K562 treated with DMSO at 1 percent for 24 hours (cell line): ENCODE data around the gene KCTD19. TPM values are rescaled to one million over a fixed set of nuclear protein-coding genes. Genes with fewer than 3 reads are reported as not detected.

Experiments
- total RNA-seq: library from RNA; unstranded; fragments of 300-600 nt; gene quantifications from 2 replicates; pipeline ENCODE4 v1.2.3, GENCODE V29; 2022; ENCODE audit warnings: low read depth; ENCODE audit not compliant: insufficient read depth

KCTD19 gene
- total RNA-seq = 0.22 and 2.7 TPM in 2 replicates

GRCh38 chr16:67326472-67327309 lies at the start of gene KCTD19, which contains the start of gene LRRC36:
Gene KCTD19 (minus strand): TSS chr16:67326741. CDS start chr16:67326707, 34 bp downstream.
Gene LRRC36 (plus strand): TSS chr16:67326815. CDS start chr16:67326863, 48 bp downstream.

GRCh38 chr16:67279296-67280089 lies 47.0 kb downstream of the KCTD19 start, which contains the start of gene PLEKHG4:
Gene PLEKHG4 (plus strand): TSS chr16:67279532. CDS start chr16:67280045, 513 bp downstream.

GRCh38 chr16:67248401-67249177 lies 78.0 kb downstream of the KCTD19 start, which contains the start of gene SLC9A5:
Gene SLC9A5 (plus strand): TSS chr16:67248979. CDS start chr16:67249015, 36 bp downstream.

DNA sequence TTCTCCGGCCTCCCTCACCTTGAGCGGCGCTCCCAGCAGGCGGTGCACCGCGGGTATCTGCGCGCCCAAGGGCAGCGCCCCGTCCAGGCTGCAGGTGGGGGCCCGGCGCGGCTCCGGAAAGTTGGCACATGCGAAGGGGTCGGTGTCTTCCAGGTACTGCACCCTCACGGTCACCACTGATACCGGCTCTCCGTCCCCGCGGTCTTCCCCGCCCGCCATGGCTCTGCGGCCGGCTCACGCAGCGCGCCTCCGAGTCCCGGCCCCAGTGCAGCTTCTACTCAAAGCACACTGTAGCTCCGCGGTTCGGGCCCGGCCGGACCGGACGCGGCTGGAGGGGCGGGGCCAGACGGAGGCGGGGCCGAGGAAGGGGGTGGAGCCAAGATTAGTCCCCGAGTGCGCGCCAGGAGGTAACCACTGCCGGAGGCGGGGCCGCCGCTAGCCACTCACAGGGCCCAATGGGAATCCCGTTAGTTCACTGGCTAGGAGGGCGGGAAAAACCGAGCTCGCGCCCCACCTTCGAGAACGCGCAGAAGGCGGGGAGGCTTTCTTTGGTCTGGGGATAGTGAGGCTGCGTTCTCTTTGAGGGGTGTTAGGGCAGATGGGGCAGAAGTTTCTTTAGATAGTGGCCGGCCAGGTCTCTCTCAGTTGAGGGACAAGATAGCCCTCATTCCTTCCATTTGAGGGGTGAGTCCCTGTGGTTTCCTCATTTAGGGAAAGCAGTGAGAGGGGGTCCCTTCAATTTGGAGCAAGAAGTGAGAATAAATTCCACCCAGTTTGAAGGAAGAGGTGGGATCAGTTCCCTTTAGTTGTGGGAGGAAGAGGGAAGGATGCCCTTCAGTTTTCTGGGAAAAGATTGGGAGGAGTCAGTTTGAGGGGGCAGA lies 79.1 kb downstream of the KCTD19 start, which contains the start of gene FHOD1:
Gene FHOD1, minus strand, starts transcription at position 290 of the 881 bp plus-strand sequence. Its CDS starts 71 bp downstream, at position 219.

Other genes with a start within 250 kb of the KCTD19 start
- gene PHAF1, start 216.8 kb downstream of the KCTD19 start, total RNA-seq = 9.1 and 12.1 TPM in 2 replicates
- gene B3GNT9, start 175.7 kb downstream of the KCTD19 start, total RNA-seq = 8.1 and 8.9 TPM in 2 replicates
- gene TRADD, start 166.8 kb downstream of the KCTD19 start, total RNA-seq = 65.4 and 73.5 TPM in 2 replicates
- gene FBXL8, start 166.8 kb downstream of the KCTD19 start, total RNA-seq = 20.0 and 26.4 TPM in 2 replicates
- gene HSF4, start 162.0 kb downstream of the KCTD19 start, total RNA-seq = 16.5 and 21.1 TPM in 2 replicates
- 23.2 and 28.7 TPM in 2 replicates for gene NOL3, start 156.2 kb downstream of the KCTD19 start, total RNA-seq
- 27.3 and 27.5 TPM in 2 replicates for gene MATCAP1, start 142.8 kb downstream of the KCTD19 start, total RNA-seq
- 0.37 TPM in 1 of 2 replicates, not detected in the other for gene EXOC3L1, start 136.6 kb downstream of the KCTD19 start, total RNA-seq
- 92.4 and 95.4 TPM in 2 replicates for gene E2F4, start 134.6 kb downstream of the KCTD19 start, total RNA-seq
- 3.3 and 4.0 TPM in 2 replicates for gene ELMO3, start 127.6 kb downstream of the KCTD19 start, total RNA-seq
- 64.1 and 69.2 TPM in 2 replicates for gene TMEM208, start 99.6 kb downstream of the KCTD19 start, total RNA-seq
- 49.4 and 55.6 TPM in 2 replicates for gene FHOD1, start 79.3 kb downstream of the KCTD19 start, total RNA-seq
- 2.0 and 2.4 TPM in 2 replicates for gene SLC9A5, start 77.8 kb downstream of the KCTD19 start, total RNA-seq
- 22.7 and 31.6 TPM in 2 replicates for gene PLEKHG4, start 47.2 kb downstream of the KCTD19 start, total RNA-seq
- gene LRRC36, start 74 bp upstream of the KCTD19 start, total RNA-seq = 0.15 TPM in 1 of 2 replicates, not detected in the other
- gene TPPP3, start 66.8 kb upstream of the KCTD19 start, total RNA-seq = 0.61 TPM in 1 of 2 replicates, not detected in the other
- 0.24 and 0.64 TPM in 2 replicates for gene ZDHHC1, start 89.7 kb upstream of the KCTD19 start, total RNA-seq
- 0.28 TPM in 1 of 2 replicates, not detected in the other for gene HSD11B2, start 104.4 kb upstream of the KCTD19 start, total RNA-seq
- gene ATP6V0D1, start 154.4 kb upstream of the KCTD19 start, total RNA-seq = 204 and 205 TPM in 2 replicates
- not detected in 2 replicates for gene AGRP, start 156.8 kb upstream of the KCTD19 start, total RNA-seq
- 13.1 and 20.4 TPM in 2 replicates for gene RIPOR1, start 202.1 kb upstream of the KCTD19 start, total RNA-seq
- gene CTCF, start 235.8 kb upstream of the KCTD19 start, total RNA-seq = 36.6 and 38.1 TPM in 2 replicates